ENCODE results near the gene ACBD6. TPM values are rescaled to one million over a fixed set of nuclear protein-coding genes. Genes with fewer than 3 reads are reported as not detected.

The ACBD6 gene
- polyA plus RNA-seq, 3 donors: 67.7 to 80.2 (median 75.3) TPM

GRCh38 chr1:180311011-180311730 lies 191.2 kb downstream of the ACBD6 start:
- DNase-seq (ENCODE audit: low read depth in 3 of 3, low spot score in 2 of 3): no peak

DNA sequence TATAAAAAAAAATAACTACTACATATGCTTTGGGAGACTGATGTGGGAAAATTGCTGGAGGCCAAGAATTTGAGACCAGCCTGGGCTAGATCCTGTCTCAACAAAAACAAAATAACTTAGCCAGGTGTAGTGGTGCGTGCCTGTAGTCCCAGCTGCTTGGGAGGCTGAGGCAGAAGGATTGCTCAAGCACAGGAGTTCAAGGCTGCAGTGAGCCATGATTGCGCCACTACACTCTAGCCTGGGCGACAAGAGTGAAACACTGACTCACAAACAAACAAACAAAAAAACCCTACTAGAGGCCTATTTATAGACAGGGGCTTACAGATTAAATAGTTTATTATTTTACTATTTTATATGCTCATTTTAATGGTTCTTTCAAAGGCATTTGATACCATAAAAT lies 192.3 kb downstream of the ACBD6 start:
- no peak for DNase-seq (ENCODE audit: low read depth in 3 of 3, low spot score in 2 of 3)

DNA sequence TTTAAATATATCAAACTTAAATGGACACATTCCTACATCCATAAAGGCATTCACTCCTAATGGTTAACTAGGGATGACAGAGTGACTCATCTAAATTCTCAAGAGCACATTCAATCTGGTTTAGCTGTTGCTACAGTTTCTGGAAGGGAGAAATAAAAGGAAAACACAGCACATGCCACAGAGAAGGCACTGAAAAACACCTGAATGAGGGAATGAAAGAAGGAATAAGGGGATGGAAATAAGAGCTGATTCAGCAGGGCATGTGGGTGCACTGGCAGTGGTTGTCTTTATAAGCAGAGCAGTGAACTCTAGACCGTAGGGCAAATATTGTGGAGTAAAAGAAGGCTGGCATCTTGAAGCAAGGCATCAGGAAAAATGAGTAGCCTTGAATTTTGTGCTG lies 193.0 kb downstream of the ACBD6 start:
- no peak for DNase-seq (ENCODE audit: low read depth in 3 of 3, low spot score in 2 of 3)

- DNase-seq (ENCODE audit: low read depth in 3 of 3, low spot score in 2 of 3): no peak
These were observed 201.1 kb downstream of the ACBD6 start for GRCh38 chr1:180301135-180301742.

- DNase-seq (ENCODE audit: low read depth in 3 of 3, low spot score in 2 of 3): no peak
These were observed 202.7 kb downstream of the ACBD6 start for GRCh38 chr1:180299479-180300221.

DNA sequence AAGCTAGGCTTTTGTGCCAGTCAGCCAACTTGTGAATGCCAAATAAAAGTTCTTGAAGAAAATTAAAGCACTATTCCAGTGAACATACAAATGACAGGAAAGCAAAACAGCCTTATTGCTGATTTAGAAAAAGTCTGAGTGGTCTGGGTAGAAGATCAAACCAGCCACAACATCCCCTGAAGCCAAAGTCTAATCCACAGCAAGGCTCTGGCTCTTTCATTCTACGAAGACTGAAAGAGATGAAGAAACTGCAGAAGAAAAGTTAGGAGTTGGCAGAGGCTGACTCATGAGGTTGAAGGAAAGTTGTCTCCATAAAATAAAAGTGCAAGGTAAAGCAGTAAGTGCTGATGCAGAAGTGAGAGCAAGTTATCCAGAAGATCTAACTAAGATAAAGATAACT lies 206.4 kb downstream of the ACBD6 start:
- DNase-seq (ENCODE audit: low read depth in 3 of 3, low spot score in 2 of 3): no peak

- no peak for DNase-seq (ENCODE audit: low read depth in 3 of 3, low spot score in 2 of 3)
These were observed 207.7 kb downstream of the ACBD6 start for GRCh38 chr1:180294711-180295110.

DNA sequence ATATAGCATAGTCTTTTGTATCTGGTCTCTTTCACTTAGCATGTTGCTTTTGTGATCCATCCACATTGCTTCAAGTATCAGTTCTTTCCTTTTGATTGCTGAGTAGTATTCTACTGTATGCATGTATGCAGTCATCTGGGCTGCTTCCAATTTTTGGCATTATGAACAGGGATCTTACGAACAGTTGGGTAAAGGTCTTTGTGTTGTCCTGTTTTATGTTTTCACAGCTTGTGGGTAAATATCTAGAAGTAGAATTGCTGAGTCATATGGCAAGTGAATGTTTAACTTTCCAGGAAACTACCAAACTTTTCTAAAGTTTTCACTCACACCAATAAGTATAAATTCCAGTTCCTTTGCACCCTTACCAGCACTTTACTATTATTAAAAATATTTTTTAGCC lies 211.4 kb downstream of the ACBD6 start:
- DNase-seq (ENCODE audit: low read depth in 3 of 3, low spot score in 2 of 3): no peak

- DNase-seq (ENCODE audit: low read depth in 3 of 3, low spot score in 2 of 3): no peak
These were observed 211.9 kb downstream of the ACBD6 start for GRCh38 chr1:180290265-180291001.

DNA sequence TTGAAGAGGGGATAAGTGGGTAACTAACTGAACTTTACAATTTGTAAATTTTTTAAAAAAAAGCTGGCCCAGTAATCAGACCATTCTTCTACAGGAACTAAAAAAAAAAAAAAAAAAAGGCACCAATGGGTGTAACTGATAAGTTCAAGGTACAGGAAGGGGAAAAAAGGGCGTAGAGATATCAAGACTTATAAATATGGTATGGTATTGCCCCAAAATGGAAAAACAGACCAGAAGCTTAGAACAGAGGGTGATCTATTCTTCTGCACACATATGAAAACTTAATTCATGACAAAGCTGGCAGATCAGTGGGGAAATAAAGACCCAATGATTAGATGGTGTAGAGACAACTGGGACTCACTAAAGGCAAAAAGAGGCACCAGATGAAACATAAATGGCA lies 213.4 kb downstream of the ACBD6 start:
- DNase-seq (ENCODE audit: low read depth in 3 of 3, low spot score in 2 of 3): no peak

DNA sequence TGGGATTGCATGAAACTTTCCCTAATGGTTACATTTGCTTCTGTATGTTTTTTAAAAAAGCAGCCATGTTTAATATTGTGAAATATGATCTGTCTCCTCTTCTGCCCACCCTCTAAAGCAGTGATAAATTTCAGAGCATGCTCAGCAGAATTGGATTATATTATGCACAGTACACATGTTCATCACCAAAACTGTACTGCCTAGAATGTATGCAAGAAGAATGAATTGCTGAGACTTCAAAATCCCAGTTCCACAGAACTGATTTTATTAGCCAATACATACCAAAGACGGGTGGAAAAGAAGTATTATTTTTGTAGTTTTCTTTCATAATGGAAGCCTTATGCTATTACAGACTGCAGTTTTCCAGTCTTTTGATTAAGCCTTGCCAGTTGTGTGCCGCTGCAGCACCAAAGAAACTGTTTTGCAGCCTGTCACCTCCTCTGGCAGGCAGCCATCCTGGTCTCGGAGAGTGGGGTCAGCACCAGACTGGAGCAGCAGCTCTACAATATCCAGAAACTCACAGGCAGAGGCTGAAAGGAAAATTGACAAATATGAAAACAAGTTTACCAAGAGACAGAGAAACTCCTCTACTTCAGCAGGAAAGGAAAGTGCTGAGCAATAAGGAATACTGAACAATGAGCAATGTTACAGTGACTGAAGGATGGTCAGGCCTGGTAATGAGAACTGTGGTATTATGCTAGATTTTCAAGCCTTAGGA lies 214.2 kb downstream of the ACBD6 start:
- no peak for DNase-seq (ENCODE audit: low read depth in 3 of 3, low spot score in 2 of 3)

- DNase-seq (ENCODE audit: low read depth in 3 of 3, low spot score in 2 of 3): no peak
These were observed 216.0 kb downstream of the ACBD6 start for GRCh38 chr1:180286417-180286816.

GRCh38 chr1:180283098-180283497 lies 219.3 kb downstream of the ACBD6 start:
- no peak for DNase-seq (ENCODE audit: low read depth in 3 of 3, low spot score in 2 of 3)

DNA sequence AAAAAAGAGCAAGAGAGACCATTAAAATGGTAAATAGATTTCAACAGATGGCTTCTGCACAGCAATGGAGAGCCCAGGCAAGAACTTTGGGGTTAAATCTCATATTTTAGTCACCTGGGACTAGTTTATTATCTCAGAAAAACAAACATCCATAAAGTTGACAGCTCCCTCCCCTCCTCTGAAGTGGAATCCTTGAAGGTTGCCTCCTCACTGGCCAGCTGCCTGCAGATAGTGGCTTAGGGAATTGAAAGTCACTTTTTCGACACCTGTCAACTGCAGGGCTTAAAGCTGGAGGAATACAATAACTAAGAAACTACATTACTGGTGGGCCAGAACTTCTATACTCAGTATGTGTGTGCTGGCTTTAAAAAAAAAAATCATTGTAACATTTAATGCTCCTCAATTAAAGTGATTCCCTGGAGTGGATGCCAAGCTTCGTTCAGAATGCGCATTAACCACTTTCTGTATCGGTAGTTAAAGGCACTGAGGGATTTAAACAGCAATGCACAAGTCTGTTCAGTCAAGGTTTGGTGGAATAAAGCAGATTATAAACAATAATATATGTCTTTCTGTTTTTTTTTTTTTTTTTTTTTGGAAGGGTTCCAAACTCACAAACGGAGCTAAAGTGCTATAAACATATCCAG lies 219.9 kb downstream of the ACBD6 start:
- DNase-seq (ENCODE audit: low read depth in 3 of 3, low spot score in 2 of 3): no peak

DNA sequence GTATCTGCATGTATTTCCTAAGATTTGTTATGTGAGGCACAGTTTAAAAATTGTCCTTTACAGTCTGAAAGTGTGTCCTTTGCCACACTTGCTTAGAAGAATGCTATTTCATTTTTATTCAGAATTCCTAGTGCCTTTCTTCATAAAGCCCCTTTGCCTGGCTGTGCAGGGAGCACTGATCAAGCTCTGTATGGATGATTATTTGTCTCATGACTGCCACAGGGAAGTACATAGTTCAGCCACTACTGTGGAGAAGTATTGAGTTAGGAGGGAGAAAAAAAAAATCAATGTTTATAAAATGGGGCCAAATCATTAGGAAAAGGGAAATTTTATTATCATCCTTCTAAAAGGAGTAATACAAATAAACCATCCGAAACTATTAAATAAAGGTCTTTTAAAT lies 220.9 kb downstream of the ACBD6 start:
- DNase-seq (ENCODE audit: low read depth in 3 of 3, low spot score in 2 of 3): no peak

DNA sequence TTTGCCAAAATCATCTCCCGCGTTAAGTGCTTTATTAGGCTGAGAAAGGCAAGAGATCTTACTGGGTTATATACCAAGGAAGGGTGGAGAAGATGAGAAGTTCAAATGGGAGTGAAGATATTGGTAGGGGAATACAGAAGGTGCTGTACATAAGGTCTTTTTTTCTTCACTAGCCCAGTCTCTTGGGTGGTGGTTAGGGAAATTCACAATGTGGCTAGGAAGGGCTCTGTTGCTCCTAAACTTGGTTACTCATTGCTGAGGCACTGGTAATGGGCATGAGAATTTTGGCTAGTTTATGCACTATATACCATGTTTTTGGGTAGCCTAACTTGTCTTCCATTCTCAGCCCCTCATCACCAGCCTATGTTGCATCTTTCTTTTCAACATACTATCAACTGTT lies 221.8 kb downstream of the ACBD6 start:
- no peak for DNase-seq (ENCODE audit: low read depth in 3 of 3, low spot score in 2 of 3)

GRCh38 chr1:180279651-180280050 lies 222.7 kb downstream of the ACBD6 start:
- no peak for DNase-seq (ENCODE audit: low read depth in 3 of 3, low spot score in 2 of 3)

- no peak for DNase-seq (ENCODE audit: low read depth in 3 of 3, low spot score in 2 of 3)
These were observed 223.6 kb downstream of the ACBD6 start for GRCh38 chr1:180278596-180279395.

GRCh38 chr1:180278194-180278515 lies 224.2 kb downstream of the ACBD6 start:
- no peak for DNase-seq (ENCODE audit: low read depth in 3 of 3, low spot score in 2 of 3)

Measured in right renal cortex interstitium (tissue), 3 donors.